ENCODE results near the gene ITGB4. TPM values are rescaled to one million over a fixed set of nuclear protein-coding genes. Genes with fewer than 3 reads are reported as not detected.

Gene ITGB4
- total and polyA plus RNA-seq, 9 of the 15 experiments (the other 6 are each of a cell fraction or from before 2014, with no cell fraction given) = 0.05 to 2.8 (median 0.76) TPM; not detected in 3

GRCh38 chr17:75779250-75779986 is 58.2 kb downstream of the ITGB4 start (continued):
- peak; percentile 81; the same call in 1 of the 2 replicates for TF ChIP-seq CGGBP1 (CRISPR knock-in tag; IDR thresholded peaks at IDR 0.05)
- TF ChIP-seq RBM34 (IDR thresholded peaks at IDR 0.05; ENCODE audit: borderline replicate concordance, insufficient read depth, low read length) = 0 out of 2 replicates have a peak, but pooled peaks have one; percentile 85
- peak; percentile 100 for TF ChIP-seq U2AF1 (optimal IDR thresholded peaks at IDR 0.05; ENCODE audit: low read depth, low read length)
- peak; percentile 91 for TF ChIP-seq CREM (IDR thresholded peaks at IDR 0.05; ENCODE audit: low read depth)
- TF ChIP-seq REST (IDR thresholded peaks at IDR 0.05; ENCODE audit: borderline replicate concordance) = no peak
- TF ChIP-seq REST (CRISPR knock-in tag; IDR thresholded peaks at IDR 0.05; ENCODE audit: low read depth) = peak; percentile 75
- peak; percentile 99 for TF ChIP-seq GTF2E2 (tag; IDR thresholded peaks at IDR 0.05)
- peak; percentile 98 for TF ChIP-seq TAF7 (tag; IDR thresholded peaks at IDR 0.05)
- no peak for TF ChIP-seq PBX2 (CRISPR knock-in tag; IDR thresholded peaks at IDR 0.05; ENCODE audit: low read depth)
- no peak for TF ChIP-seq PBX2 (tag; conservative IDR thresholded peaks at IDR 0.05; ENCODE audit: low read depth)
- TF ChIP-seq MAFG (tag; conservative IDR thresholded peaks at IDR 0.05) = no peak
- peak; percentile 93; the same call in 1 of the 2 replicates for TF ChIP-seq TGIF2 (CRISPR knock-in tag; IDR thresholded peaks at IDR 0.05)
- 0 out of 2 replicates have a peak, but pooled peaks have one; percentile 7 for TF ChIP-seq ZNF384 (IDR thresholded peaks at IDR 0.05; ENCODE audit: low read depth, low read length)
- TF ChIP-seq PRPF4 (IDR thresholded peaks at IDR 0.05; ENCODE audit: insufficient read depth, low read depth, low read length, poor library complexity, severe bottlenecking) = peak; percentile 100
- peak; percentile 61 for TF ChIP-seq MYC (IDR thresholded peaks at IDR 0.05; ENCODE audit: low read depth, low read length)
- TF ChIP-seq MYC (CRISPR knock-in tag; IDR thresholded peaks at IDR 0.05; ENCODE audit: borderline replicate concordance, low read depth) = no peak
- peak in 1 of 2 experiments; percentile 53; a peak in 1 of 4 replicates for TF ChIP-seq CSDE1 (IDR thresholded peaks at IDR 0.05)

Data from K562 (cell line).